Esophagus squamous epithelium (tissue), 5 donors: ENCODE data around the gene ZFP64. TPM values are rescaled to one million over a fixed set of nuclear protein-coding genes. Genes with fewer than 3 reads are reported as not detected.

Source experiments
- DNase-seq: peaks from one replicate; lab custom pipeline; 2025; lab: John Stamatoyannopoulos, UW
- H3K27ac ChIP-seq, 4 donors: fragments of 200-600 bp; sonication (generic); one replicate each; pipeline ENCODE4 v1.5.1; 2016 to 2019; ENCODE audit warnings: mild to moderate bottlenecking in 1 of 4
- H3K27me3 ChIP-seq, 4 donors: fragments of 200-600 bp; sonication (generic); 1 replicate in 3 of 4; 2 replicates in 1 of 4; pipeline versions ENCODE4 v1.5.1 to v1.6.0; 2017 to 2021; ENCODE audit warnings: antibody characterized with exemption in 1 of 4
- H3K36me3 ChIP-seq, 3 donors: fragments of 200-600 bp; sonication (generic); one replicate each; pipeline ENCODE4 v1.5.1; 2016 to 2019
- H3K4me1 ChIP-seq, 3 donors: fragments of 200-600 bp; sonication (generic); one replicate each; pipeline ENCODE4 v1.5.1; 2017 to 2019
- H3K4me3 ChIP-seq, 4 donors: fragments of 200-600 bp; sonication (generic); 1 replicate in 3 of 4; 2 replicates in 1 of 4; pipeline ENCODE4 v1.5.1; 2016 to 2019; ENCODE audit warnings: mild to moderate bottlenecking in 2 of 4, moderate library complexity in 1 of 4
- H3K9me3 ChIP-seq, 3 donors: fragments of 200-600 bp; sonication (generic); one replicate each; pipeline ENCODE4 v1.5.1; 2016 to 2019
- POLR2A ChIP-seq, 4 donors: fragments of 450-650 bp; IDR thresholded peaks; one replicate each; pipeline ENCODE4 v1.6.1; 2017; ENCODE audit warnings: antibody characterized with exemption in 4 of 4, mild to moderate bottlenecking in 4 of 4, moderate library complexity in 3 of 4
- WGBS, 2 donors: methylation state at CpG; one replicate each; pipeline ENCODE4 v1.1.5; 2018; 5-methylcytosine and 5-hydroxymethylcytosine counted together
- intact Hi-C: fragments of 100-400 bp; cut with DNase I; formaldehyde crosslinking; loops from one replicate; pipeline ENCODE4 v1.15.0; 2022
- total RNA-seq, 4 donors: library from RNA; depleted of rRNA; stranded (reverse); fragments of >200 nt; gene quantifications; one replicate each; pipeline ENCODE4 v1.1.0, GENCODE V29; 2016
- TF ChIP-seq, protein P1 (sequence below), 6 experiments: fragments of 450-650 bp in 4 of 6; fragments of 200-600 bp in 2 of 6; sonication (generic) in 2 of 6; IDR thresholded peaks; one replicate each; pipeline ENCODE4 v1.5.1; 2016 to 2019; ENCODE audit warnings: antibody characterized with exemption in 6 of 6, mild to moderate bottlenecking in 4 of 6, moderate library complexity in 4 of 6
- donor health status: DM: yes; HTN: yes; CAD: no.

The ZFP64 gene
- total RNA-seq, 4 donors from 2014 or later, result 8.9 to 16.2 (median 14.2) TPM

DNA sequence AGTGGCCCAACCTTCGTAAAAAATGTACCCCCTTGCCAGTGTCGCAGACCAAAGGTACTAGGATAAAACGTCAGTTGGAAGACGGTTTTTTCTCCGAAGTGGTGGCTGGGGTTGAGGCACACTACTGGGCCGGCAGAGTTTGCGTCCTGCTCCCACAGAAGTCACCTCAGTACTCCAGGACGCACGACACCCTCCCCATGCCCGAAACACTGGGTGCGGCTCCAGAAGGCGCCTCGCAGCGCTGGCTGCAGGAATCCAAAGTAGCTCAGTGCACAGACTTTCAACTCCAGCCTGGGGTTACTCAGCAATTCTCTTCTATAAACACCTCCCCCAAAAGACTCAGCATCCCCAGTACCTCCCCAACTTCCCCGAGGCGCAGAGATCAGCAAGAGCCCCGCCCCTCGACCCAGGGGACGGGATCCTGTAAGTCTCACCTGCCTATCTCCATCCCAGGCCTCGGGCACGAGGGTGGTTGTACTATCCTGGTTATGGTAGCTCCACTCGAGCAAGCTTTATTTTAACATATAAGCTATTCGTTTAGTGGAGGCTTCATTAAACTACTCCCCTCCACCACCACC is 88.2 kb downstream of the ZFP64 start:
- intact Hi-C loops, result no loop called here
- no peaks in the 10 kb centered on the region for H3K36me3 ChIP-seq
- peak overlapping the region; percentile 31 to 71 (median 46) for H3K4me3 ChIP-seq
- H3K27ac ChIP-seq, result no peak overlapping the region
- WGBS, 2 donors, result 20 to 32% methylated on average over 14 to 19 of the region's 23 CpGs
- H3K4me1 ChIP-seq, result peaks cover 22 to 38% (median 28%) of the 10 kb centered on the region in 3 donors
- H3K9me3 ChIP-seq, result no peaks in the 10 kb centered on the region
- TF ChIP-seq POLR2A (IDR thresholded peaks at IDR 0.05), result no peak
- TF ChIP-seq, protein P1, sequence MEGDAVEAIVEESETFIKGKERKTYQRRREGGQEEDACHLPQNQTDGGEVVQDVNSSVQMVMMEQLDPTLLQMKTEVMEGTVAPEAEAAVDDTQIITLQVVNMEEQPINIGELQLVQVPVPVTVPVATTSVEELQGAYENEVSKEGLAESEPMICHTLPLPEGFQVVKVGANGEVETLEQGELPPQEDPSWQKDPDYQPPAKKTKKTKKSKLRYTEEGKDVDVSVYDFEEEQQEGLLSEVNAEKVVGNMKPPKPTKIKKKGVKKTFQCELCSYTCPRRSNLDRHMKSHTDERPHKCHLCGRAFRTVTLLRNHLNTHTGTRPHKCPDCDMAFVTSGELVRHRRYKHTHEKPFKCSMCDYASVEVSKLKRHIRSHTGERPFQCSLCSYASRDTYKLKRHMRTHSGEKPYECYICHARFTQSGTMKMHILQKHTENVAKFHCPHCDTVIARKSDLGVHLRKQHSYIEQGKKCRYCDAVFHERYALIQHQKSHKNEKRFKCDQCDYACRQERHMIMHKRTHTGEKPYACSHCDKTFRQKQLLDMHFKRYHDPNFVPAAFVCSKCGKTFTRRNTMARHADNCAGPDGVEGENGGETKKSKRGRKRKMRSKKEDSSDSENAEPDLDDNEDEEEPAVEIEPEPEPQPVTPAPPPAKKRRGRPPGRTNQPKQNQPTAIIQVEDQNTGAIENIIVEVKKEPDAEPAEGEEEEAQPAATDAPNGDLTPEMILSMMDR (IDR thresholded peaks at IDR 0.05), result no peak
- H3K27me3 ChIP-seq, result peaks cover 0 to 43% (median 0%) of the 10 kb centered on the region in 4 donors
- DNase-seq, result no peak

DNA sequence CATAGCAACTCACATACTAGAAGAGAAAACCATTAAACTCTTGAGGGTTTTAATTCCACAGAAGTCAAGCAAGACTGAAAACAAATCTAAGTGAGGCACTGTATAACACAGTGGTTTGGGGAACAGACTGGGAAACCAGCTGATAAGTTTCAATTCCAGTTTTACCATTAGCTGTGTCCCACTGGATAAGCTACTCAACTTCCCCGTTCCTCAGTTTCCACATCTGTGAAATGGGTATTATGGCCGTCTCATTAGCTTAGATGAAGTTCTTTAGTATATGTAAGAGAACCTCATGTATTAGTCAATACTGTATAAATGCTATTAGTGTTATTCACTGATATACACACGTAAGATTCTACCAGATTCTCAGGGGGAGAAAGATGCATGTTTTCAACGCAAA is 89.0 kb downstream of the ZFP64 start:
- DNase-seq, result no peak
- Histone ChIP-seq H3K27ac (no peak overlapping the region), H3K27me3 (peaks cover 0 to 43% (median 0%) of the 10 kb centered on the region in 4 donors), H3K36me3 (peaks cover 0 to 8% (median 0%) of the 10 kb centered on the region in 3 donors), H3K4me1 (peaks cover 22 to 38% (median 28%) of the 10 kb centered on the region in 3 donors), H3K4me3 (no peak overlapping the region), H3K9me3 (no peaks in the 10 kb centered on the region)
- intact Hi-C loops, result no loop called here
- TF ChIP-seq POLR2A (IDR thresholded peaks at IDR 0.05), result no peak
- TF ChIP-seq, protein P1 (IDR thresholded peaks at IDR 0.05), result no peak
- WGBS, 2 donors, result 85 to 96% methylated on average over 4 of the region's 4 CpGs

DNA sequence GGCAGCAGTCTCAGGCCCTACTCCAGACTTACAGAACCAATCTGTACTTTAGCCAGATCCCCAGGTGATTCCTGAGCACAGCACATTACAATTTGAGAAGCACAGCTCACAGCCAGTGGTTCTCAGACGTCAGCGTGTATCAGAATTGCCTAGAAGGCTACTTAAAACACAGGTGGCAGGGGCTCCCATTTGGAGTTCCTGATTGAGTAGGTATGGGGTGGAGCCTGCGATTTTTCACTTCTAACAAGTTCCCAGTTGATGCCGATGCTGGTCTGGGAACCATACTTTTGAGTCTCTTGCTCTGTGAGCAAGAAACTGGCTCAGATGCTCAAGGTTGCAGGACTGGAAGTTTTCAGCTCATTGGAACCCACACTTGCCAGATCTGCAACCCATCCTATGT is 89.5 kb downstream of the ZFP64 start:
- WGBS, 2 donors, result 89 to 93% methylated on average over 4 of the region's 4 CpGs
- Histone ChIP-seq H3K27me3 (peaks cover 0 to 41% (median 0%) of the 10 kb centered on the region in 4 donors), H3K27ac (no peak overlapping the region), H3K9me3 (no peaks in the 10 kb centered on the region), H3K36me3 (peaks cover 0 to 12% (median 0%) of the 10 kb centered on the region in 3 donors), H3K4me1 (peaks cover 22 to 38% (median 28%) of the 10 kb centered on the region in 3 donors), H3K4me3 (no peak overlapping the region)
- TF ChIP-seq, protein P1 (IDR thresholded peaks at IDR 0.05), result no peak
- no peak for TF ChIP-seq POLR2A (IDR thresholded peaks at IDR 0.05)
- DNase-seq, result no peak
- intact Hi-C loops, result no loop called here
